Left lung (tissue), 14 donors: Measurements from ENCODE around the gene GMIP. TPM values are rescaled to one million over a fixed set of nuclear protein-coding genes. Genes with fewer than 3 reads are reported as not detected.
"Not testable (repeated sequence)": the region's sequence is repeated elsewhere in the genome, so short reads cannot be mapped to it uniquely, and the experiment has no call there.

ENCODE experiments used
- ATAC-seq: fragments of 200-7000 bp; cut with Tn5 transposase; one replicate; pipeline ENCODE4 v1.9.1; 2020; ENCODE audit warnings: moderate library complexity
- DNase-seq, 4 donors: peaks; one replicate each; pipeline ENCODE4 v3.0.0-alpha.2; 2013 to 2020
- H3K27ac ChIP-seq, 2 donors: fragments of 200-600 bp; sonication (generic) in 1 of 2; one replicate each; pipeline versions ENCODE4 v1.5.0 to v1.8.0; 2020 to 2021
- H3K27me3 ChIP-seq, 2 donors: fragments of 200-600 bp; sonication (generic) in 1 of 2; one replicate each; pipeline versions ENCODE4 v1.5.0 to v1.8.0; 2020 to 2021
- H3K36me3 ChIP-seq, 2 donors: fragments of 200-600 bp; sonication (generic) in 1 of 2; one replicate each; pipeline versions ENCODE4 v1.5.0 to v1.8.0; 2020 to 2021
- H3K4me1 ChIP-seq, 2 donors: fragments of 200-600 bp; one replicate each; pipeline ENCODE4 v1.8.0; 2021
- H3K4me3 ChIP-seq, 2 donors: fragments of 200-600 bp; sonication (generic) in 1 of 2; one replicate each; pipeline versions ENCODE4 v1.5.0 to v1.8.0; 2020 to 2021; ENCODE audit warnings: mild to moderate bottlenecking in 1 of 2
- H3K9me3 ChIP-seq, 2 donors: fragments of 200-600 bp; sonication (generic) in 1 of 2; one replicate each; pipeline versions ENCODE4 v1.5.0 to v1.8.0; 2020 to 2021
- CTCF ChIP-seq, 2 donors: fragments of 200-600 bp; sonication (generic) in 1 of 2; IDR thresholded peaks; one replicate each; pipeline versions ENCODE4 v1.5.0 to v1.8.0; 2021; ENCODE audit warnings: antibody characterized with exemption in 2 of 2
- intact Hi-C, 2 donors: fragments of 100-400 bp; cut with DNase I; formaldehyde crosslinking; loops; one replicate each; pipeline versions ENCODE4 v1.11.2 to v1.14.2; 2022
- long read RNA-seq, 12 donors: library from polyadenylated mRNA in 2 of 12; unstranded in 2 of 12; transcript quantifications; one replicate each; pipeline ENCODE4 v2.0.0 and lab custom pipeline, GENCODE V29; 2019 to 2026
- polyA plus RNA-seq, 6 donors: library from polyadenylated mRNA; unstranded; fragments of 120-200 nt; gene quantifications; one replicate each; pipeline ENCODE4 v1.2.1, GENCODE V29; 2013; ENCODE audit not compliant: insufficient read length in 6 of 6
- total RNA-seq, 2 donors: library from RNA; stranded (reverse); fragmentation: NEBNext Ultra II Directional; extraction: Animal tissue kit (Norgen Biotek cat#: 25700); gene quantifications; one replicate each; pipeline ENCODE4 v1.2.1, GENCODE V29; 2021
- donor health status: DM: no; HTN: yes; CAD: no.
- donor health status: DM: no; HTN: no; CAD: no.

The GMIP gene
- total RNA-seq = 10 to 100 TPM; 21.5 to 57.2 TPM
- 10 to 100 TPM in 5 of 6 donors, 1 to 10 TPM in 1; 9.1 to 12.9 (median 10.7) TPM for polyA plus RNA-seq
- long read RNA-seq, donor 1 = 0 reads
- long read RNA-seq, donor 2, partial matches to known transcripts = 8 of 8 reads
- long read RNA-seq, donor 2, other reads (novel, unspliced or antisense) = 0 of 8 reads
- long read RNA-seq, donor 3 = 0 reads
- long read RNA-seq, donor 4, partial matches to known transcripts = 3 of 5 reads
- long read RNA-seq, donor 4, other reads (novel, unspliced or antisense) = 2 of 5 reads
- long read RNA-seq, donor 5 = 0 reads
- long read RNA-seq, donor 6, partial matches to known transcripts = 0 of 2 reads
- long read RNA-seq, donor 6, other reads (novel, unspliced or antisense) = 0 of 2 reads
- long read RNA-seq, donor 7 = 0 reads
- long read RNA-seq, donor 8 = 0 reads
- long read RNA-seq, donor 9 = 0 reads
- long read RNA-seq, donor 10, partial matches to known transcripts = 2 of 2 reads
- long read RNA-seq, donor 10, other reads (novel, unspliced or antisense) = 0 of 2 reads
- long read RNA-seq, donor 11 = 0 reads
- long read RNA-seq, donor 12 = 0 reads

GRCh38 chr19:19643158-19644053 is at the start of gene GMIP:
GMIP (minus strand) TSS chr19:19643657; CDS start chr19:19643529, 128 bp downstream.
- H3K4me3 ChIP-seq = peak within 1 kb of the TSS; percentile 83 to 91
- DNase-seq (peak in 3 of 4 donors; percentile 74 to 96 (median 86)), ATAC-seq (peak; percentile 94)
- peak in 1 of 2 donors; percentile 80 for TF ChIP-seq CTCF (IDR thresholded peaks at IDR 0.05)
- H3K27ac ChIP-seq = peak within 1 kb of the TSS; percentile 79 to 92
- intact Hi-C loops = no loop called here
- H3K36me3 ChIP-seq = peaks cover 0 to 76% of the 10 kb centered on the region in 2 donors
- H3K4me1 ChIP-seq = peaks cover 0 to 35% of the 10 kb centered on the region in 2 donors
- H3K9me3 ChIP-seq = no peaks in the 10 kb centered on the region
- no peaks in the 10 kb centered on the region for H3K27me3 ChIP-seq

- no peak for TF ChIP-seq CTCF (IDR thresholded peaks at IDR 0.05)
- no peaks in the 10 kb centered on the region for H3K4me1 ChIP-seq
- intact Hi-C loops = no loop called here
- H3K27ac ChIP-seq = no peak overlapping the region
- H3K27me3 ChIP-seq = no peaks in the 10 kb centered on the region
- peaks cover 0 to 66% of the 10 kb centered on the region in 2 donors for H3K9me3 ChIP-seq
- no peak overlapping the region for H3K4me3 ChIP-seq
- ATAC-seq (no peak), DNase-seq (no peak)
- H3K36me3 ChIP-seq = no peaks in the 10 kb centered on the region
Measured at GRCh38 chr19:19691683-19692082, 48.2 kb upstream of the GMIP start.

GRCh38 chr19:19689023-19689422 is 45.6 kb upstream of the GMIP start:
- peaks cover 0 to 72% of the 10 kb centered on the region in 2 donors for H3K9me3 ChIP-seq
- H3K4me3 ChIP-seq, H3K27ac ChIP-seq, H3K36me3 ChIP-seq, H3K27me3 ChIP-seq, intact Hi-C loops, H3K4me1 ChIP-seq, DNase-seq, ATAC-seq: not testable (repeated sequence)

- no peak for TF ChIP-seq CTCF (IDR thresholded peaks at IDR 0.05)
- H3K9me3 ChIP-seq = peaks cover 0 to 75% of the 10 kb centered on the region in 2 donors
- DNase-seq (no peak), ATAC-seq (no peak)
- peaks cover 0 to 6% of the 10 kb centered on the region in 2 donors for H3K36me3 ChIP-seq
- H3K4me1 ChIP-seq = no peaks in the 10 kb centered on the region
- intact Hi-C loops = no loop called here
- no peak overlapping the region for H3K27ac ChIP-seq
- H3K27me3 ChIP-seq = no peaks in the 10 kb centered on the region
- no peak overlapping the region for H3K4me3 ChIP-seq
Measured at GRCh38 chr19:19687090-19687489, 43.6 kb upstream of the GMIP start.

GRCh38 chr19:19686580-19686979 is 43.1 kb upstream of the GMIP start:
- intact Hi-C loops = no loop called here

GRCh38 chr19:19686119-19686518 is 42.7 kb upstream of the GMIP start:
- ATAC-seq, H3K27ac ChIP-seq, H3K27me3 ChIP-seq, H3K4me3 ChIP-seq, DNase-seq, intact Hi-C loops, H3K4me1 ChIP-seq: not testable (repeated sequence)
- H3K36me3 ChIP-seq = peaks cover 0 to 13% of the 10 kb centered on the region in 2 donors
- H3K9me3 ChIP-seq = peaks cover 0 to 77% of the 10 kb centered on the region in 2 donors

More at GRCh38 chr19:19686580-19686979, 43.1 kb upstream of the GMIP start:
- Histone ChIP-seq H3K4me1 (no peaks in the 10 kb centered on the region), H3K9me3 (peaks cover 0 to 75% of the 10 kb centered on the region in 2 donors), H3K36me3 (peaks cover 0 to 9% of the 10 kb centered on the region in 2 donors), H3K27ac (no peak overlapping the region), H3K27me3 (no peaks in the 10 kb centered on the region), H3K4me3 (no peak overlapping the region)
- ATAC-seq (no peak), DNase-seq (no peak)
- TF ChIP-seq CTCF (IDR thresholded peaks at IDR 0.05) = no peak
